ENCODE data around the gene C5orf63. TPM values are rescaled to one million over a fixed set of nuclear protein-coding genes. Genes with fewer than 3 reads are reported as not detected.

Gene C5orf63
- total RNA-seq, 3 donors from 2014 or later: 2.4 to 5.6 (median 4.0) TPM

- no peak for TF ChIP-seq POLR2A (IDR thresholded peaks at IDR 0.05)
- TF ChIP-seq CTCF (IDR thresholded peaks at IDR 0.05): no peak
- no peak for TF ChIP-seq POLR2AphosphoS5 (IDR thresholded peaks at IDR 0.05)
- Histone ChIP-seq H3K27ac (no peak overlapping the region), H3K4me3 (no peak overlapping the region), H3K9me3 (no peaks in the 10 kb centered on the region), H3K27me3 (no peaks in the 10 kb centered on the region), H3K4me1 (no peaks in the 10 kb centered on the region), H3K36me3 (no peaks in the 10 kb centered on the region)
- no peak for DNase-seq (ENCODE audit: low spot score in 2 of 2)
- intact Hi-C loops (cut with DNase I; ENCODE audit: low total_unique reads): no loop called here
Observed at GRCh38 chr5:127092690-127093089, 19.4 kb upstream of the C5orf63 start.

GRCh38 chr5:127089191-127089590 is 15.9 kb upstream of the C5orf63 start:
- Histone ChIP-seq H3K4me1 (no peaks in the 10 kb centered on the region), H3K36me3 (no peaks in the 10 kb centered on the region), H3K27ac (no peak overlapping the region), H3K9me3 (no peaks in the 10 kb centered on the region), H3K27me3 (no peaks in the 10 kb centered on the region), H3K4me3 (no peak overlapping the region)
- no peak for TF ChIP-seq POLR2AphosphoS5 (IDR thresholded peaks at IDR 0.05)
- no peak for TF ChIP-seq POLR2A (IDR thresholded peaks at IDR 0.05)
- no peak for TF ChIP-seq CTCF (IDR thresholded peaks at IDR 0.05)
- DNase-seq (ENCODE audit: low spot score in 2 of 2): no peak
- intact Hi-C loops (cut with DNase I; ENCODE audit: low total_unique reads): no loop called here

- no peak for DNase-seq (ENCODE audit: low spot score in 2 of 2)
- no peak overlapping the region for H3K27ac ChIP-seq
- H3K4me1 ChIP-seq: no peaks in the 10 kb centered on the region
- no peaks in the 10 kb centered on the region for H3K9me3 ChIP-seq
- H3K4me3 ChIP-seq: no peak overlapping the region
- H3K36me3 ChIP-seq: no peaks in the 10 kb centered on the region
- intact Hi-C loops (cut with DNase I; ENCODE audit: low total_unique reads): no loop called here
- TF ChIP-seq CTCF (IDR thresholded peaks at IDR 0.05): no peak
- no peak for TF ChIP-seq POLR2A (IDR thresholded peaks at IDR 0.05)
- no peak for TF ChIP-seq POLR2AphosphoS5 (IDR thresholded peaks at IDR 0.05)
- no peaks in the 10 kb centered on the region for H3K27me3 ChIP-seq
Observed at GRCh38 chr5:127088251-127088650, 14.9 kb upstream of the C5orf63 start.

GRCh38 chr5:127086589-127086988 is 13.3 kb upstream of the C5orf63 start:
- intact Hi-C loops (cut with DNase I; ENCODE audit: low total_unique reads): no loop called here
- no peak for DNase-seq (ENCODE audit: low spot score in 2 of 2)
- Histone ChIP-seq H3K4me1 (no peaks in the 10 kb centered on the region), H3K36me3 (no peaks in the 10 kb centered on the region), H3K27me3 (no peaks in the 10 kb centered on the region), H3K27ac (no peak overlapping the region), H3K4me3 (no peak overlapping the region), H3K9me3 (no peaks in the 10 kb centered on the region)
- TF ChIP-seq POLR2AphosphoS5 (IDR thresholded peaks at IDR 0.05) (no peak), POLR2A (IDR thresholded peaks at IDR 0.05) (no peak), CTCF (IDR thresholded peaks at IDR 0.05) (no peak)

GRCh38 chr5:127085796-127086195 is 12.5 kb upstream of the C5orf63 start:
- H3K4me1 ChIP-seq: no peaks in the 10 kb centered on the region
- DNase-seq (ENCODE audit: low spot score in 2 of 2): no peak
- H3K4me3 ChIP-seq: no peak overlapping the region
- H3K27ac ChIP-seq: no peak overlapping the region
- no peaks in the 10 kb centered on the region for H3K27me3 ChIP-seq
- H3K36me3 ChIP-seq: no peaks in the 10 kb centered on the region
- no peaks in the 10 kb centered on the region for H3K9me3 ChIP-seq
- TF ChIP-seq CTCF (IDR thresholded peaks at IDR 0.05) (no peak), POLR2A (IDR thresholded peaks at IDR 0.05) (no peak), POLR2AphosphoS5 (IDR thresholded peaks at IDR 0.05) (no peak)
- intact Hi-C loops (cut with DNase I; ENCODE audit: low total_unique reads): no loop called here

All from breast epithelium (tissue), 4 donors.